Keratinocyte (primary cell): ENCODE data around the gene METAP1D.

Experiments
- EZH2 ChIP-seq: IDR thresholded peaks from one replicate; pipeline ENCODE4 v1.6.1; 2012; ENCODE audit warnings: inconsistent platforms, mild to moderate bottlenecking, low read length, moderate library complexity
- TF ChIP-seq, protein P1 (sequence below), 3 experiments: IDR thresholded peaks in 1 of 3; conservative IDR thresholded peaks in 1 of 3; optimal IDR thresholded peaks in 1 of 3; 2 replicates in 2 of 3; 3 replicates in 1 of 3; pipeline versions ENCODE3 to v1.5.1; 2011; ENCODE audit warnings: low read length in 3 of 3, mild to moderate bottlenecking in 3 of 3, moderate library complexity in 2 of 3, control low read depth in 1 of 3, inconsistent platforms in 1 of 3; ENCODE audit not compliant: insufficient read depth in 2 of 3; ENCODE audit errors: extremely low read depth in 1 of 3

GRCh38 chr2:172113617-172114016, 113.9 kb downstream of the METAP1D start:
- TF ChIP-seq EZH2 = no peak
- TF ChIP-seq, protein P1, sequence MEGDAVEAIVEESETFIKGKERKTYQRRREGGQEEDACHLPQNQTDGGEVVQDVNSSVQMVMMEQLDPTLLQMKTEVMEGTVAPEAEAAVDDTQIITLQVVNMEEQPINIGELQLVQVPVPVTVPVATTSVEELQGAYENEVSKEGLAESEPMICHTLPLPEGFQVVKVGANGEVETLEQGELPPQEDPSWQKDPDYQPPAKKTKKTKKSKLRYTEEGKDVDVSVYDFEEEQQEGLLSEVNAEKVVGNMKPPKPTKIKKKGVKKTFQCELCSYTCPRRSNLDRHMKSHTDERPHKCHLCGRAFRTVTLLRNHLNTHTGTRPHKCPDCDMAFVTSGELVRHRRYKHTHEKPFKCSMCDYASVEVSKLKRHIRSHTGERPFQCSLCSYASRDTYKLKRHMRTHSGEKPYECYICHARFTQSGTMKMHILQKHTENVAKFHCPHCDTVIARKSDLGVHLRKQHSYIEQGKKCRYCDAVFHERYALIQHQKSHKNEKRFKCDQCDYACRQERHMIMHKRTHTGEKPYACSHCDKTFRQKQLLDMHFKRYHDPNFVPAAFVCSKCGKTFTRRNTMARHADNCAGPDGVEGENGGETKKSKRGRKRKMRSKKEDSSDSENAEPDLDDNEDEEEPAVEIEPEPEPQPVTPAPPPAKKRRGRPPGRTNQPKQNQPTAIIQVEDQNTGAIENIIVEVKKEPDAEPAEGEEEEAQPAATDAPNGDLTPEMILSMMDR (optimal IDR thresholded peaks at IDR 0.05 in 1 of 3, IDR thresholded peaks at IDR 0.05 in 1 of 3, conservative IDR thresholded peaks at IDR 0.05 in 1 of 3; ENCODE audit: extremely low read depth in 1 of 3, insufficient read depth in 2 of 3, low read length in 3 of 3) = no peak
